GM18526 (cell line): ENCODE results near the gene BAZ2A.

Experiments
- POLR2A ChIP-seq: IDR thresholded peaks from 3 replicates; pipeline ENCODE4 v1.6.1; 2011; ENCODE audit not compliant: insufficient read length; ENCODE audit errors: extremely low read depth

Gene BAZ2A

GRCh38 chr12:56616925-56617324 is 13.2 kb downstream of the BAZ2A start:
- TF ChIP-seq POLR2A = no peak

DNA sequence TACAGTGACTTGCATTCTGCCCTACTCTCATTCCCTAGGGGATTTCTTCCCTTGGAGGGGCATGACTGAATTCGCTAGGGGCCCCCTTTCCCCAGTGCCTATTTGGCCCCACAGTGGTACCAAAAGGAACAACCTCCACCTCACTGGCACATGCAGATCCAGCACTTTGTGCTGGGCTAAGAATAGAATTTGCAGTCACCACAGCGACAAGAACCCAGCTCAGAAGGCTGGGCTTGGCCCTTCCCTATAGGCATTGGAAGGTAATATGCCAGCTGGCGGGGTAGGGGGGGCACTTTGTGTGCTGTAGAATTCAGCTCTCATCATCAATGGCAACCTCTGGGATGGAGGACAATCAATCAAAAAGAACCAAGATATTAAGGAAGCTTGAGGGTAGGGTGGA is 13.9 kb downstream of the BAZ2A start:
- no peak for TF ChIP-seq POLR2A

DNA sequence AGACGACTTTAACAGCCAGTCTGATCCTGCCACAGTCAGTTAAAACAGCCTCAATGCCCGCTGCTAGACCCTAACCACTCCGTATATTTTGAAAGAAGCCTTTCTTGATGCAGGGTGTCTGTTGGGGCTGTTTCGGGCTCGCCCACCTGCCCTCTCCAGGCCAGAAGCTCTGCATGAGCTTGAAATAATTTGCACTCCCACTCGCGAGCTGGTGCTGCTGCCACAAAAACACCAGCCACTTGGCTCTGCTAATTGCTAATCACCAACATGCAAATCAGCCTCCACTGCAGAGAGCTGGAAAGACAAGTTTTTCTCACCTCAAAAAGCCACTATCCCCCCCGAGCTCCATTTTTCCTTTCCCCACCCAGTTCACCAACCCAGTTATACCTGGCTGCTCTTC is 15.5 kb downstream of the BAZ2A start:
- TF ChIP-seq POLR2A = no peak

DNA sequence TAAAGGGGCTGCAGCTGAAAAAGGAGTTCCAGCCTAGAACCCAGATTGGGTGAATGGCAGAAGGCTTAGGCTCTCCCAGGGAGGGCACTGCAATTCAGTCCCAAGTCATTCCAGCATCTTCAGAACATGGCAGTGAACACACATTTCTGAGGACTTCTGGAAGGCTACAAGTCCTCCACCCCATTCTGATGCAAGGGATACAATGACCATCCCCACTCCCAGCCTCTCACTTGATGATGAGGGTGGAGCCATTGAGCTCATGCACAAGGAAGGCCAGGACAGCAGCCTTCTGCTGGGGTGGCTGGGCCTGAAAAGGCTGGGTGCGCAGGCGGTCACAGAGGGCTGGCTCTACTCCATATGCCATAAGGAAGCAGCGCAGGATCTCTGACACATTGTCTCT is 25.8 kb downstream of the BAZ2A start:
- no peak for TF ChIP-seq POLR2A

DNA sequence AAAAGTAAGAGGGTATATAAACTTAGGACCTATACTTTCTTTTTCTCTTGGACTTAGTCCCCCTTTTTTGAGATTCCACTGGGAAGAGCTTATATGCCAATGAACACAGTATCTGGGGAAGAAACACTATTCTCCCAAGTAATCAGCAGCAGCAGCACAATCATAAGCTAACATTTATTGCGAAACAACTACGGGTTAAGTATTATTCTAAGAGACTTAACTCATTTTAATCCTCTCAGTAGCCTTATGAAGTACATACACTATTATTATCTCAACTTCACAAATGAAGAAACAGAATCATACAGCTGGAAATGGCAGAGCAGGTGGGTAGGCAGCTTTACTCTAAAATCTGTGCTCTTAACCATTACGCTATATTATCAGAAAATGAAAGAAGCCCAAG is 27.9 kb downstream of the BAZ2A start:
- TF ChIP-seq POLR2A = no peak

DNA sequence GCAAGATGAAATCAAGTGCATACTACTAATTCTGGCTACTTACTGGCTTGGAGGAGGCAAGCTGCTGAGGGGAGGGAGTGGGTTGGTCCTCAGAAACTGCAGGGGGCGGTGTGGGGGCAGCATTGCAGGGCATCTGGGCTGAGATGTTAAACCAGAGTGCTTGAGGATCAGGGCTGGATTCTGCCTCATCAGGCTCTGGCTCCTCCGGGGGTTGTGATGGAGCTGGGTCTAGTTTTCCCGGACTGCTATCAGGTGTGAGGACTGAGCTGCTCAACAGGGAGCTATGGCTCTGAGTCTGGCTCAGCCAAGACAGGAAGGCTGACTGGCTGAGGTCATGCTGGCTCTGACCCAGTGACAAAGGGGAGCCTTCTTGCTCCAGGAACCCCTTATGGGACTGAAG is 28.6 kb downstream of the BAZ2A start:
- no peak for TF ChIP-seq POLR2A

DNA sequence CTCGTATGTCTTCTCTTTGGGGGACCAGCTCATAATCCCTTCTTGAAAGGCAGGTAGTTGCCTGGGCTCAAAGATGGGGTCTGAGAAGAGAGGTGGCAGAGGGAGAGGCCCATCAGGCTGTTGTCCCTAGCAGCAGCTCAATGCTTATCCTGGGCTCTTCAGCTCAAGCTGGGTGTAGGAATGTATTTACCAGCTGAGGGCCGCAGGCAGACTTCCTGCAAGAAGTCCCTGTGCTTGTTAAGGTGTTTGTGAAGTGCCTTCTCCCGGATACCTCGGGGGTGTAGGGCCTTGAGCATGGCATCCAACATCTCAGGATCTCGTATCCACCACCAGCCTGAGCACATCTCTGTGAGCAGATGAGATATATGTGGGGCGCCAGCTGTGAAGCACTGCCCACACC is 29.4 kb downstream of the BAZ2A start:
- no peak for TF ChIP-seq POLR2A

DNA sequence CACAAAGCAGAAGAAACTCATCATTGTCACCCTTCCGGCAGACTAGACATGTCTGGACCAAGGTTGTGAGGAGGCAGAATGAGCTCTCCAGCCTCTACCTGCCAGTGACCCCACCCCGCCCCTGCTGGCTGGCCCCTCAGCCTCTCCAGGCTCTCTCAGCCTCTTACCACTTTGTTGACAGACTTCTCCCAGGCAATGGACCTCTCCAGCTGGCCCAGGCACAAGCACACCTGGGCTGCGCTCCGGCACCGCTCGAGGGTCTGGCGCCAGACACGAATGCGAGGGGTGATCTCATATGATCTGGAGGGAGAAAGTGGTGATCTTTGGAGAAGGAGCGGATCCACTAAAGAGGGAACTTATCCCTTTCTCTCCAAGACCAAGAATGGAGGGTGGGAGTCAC is 30.3 kb downstream of the BAZ2A start:
- no peak for TF ChIP-seq POLR2A

DNA sequence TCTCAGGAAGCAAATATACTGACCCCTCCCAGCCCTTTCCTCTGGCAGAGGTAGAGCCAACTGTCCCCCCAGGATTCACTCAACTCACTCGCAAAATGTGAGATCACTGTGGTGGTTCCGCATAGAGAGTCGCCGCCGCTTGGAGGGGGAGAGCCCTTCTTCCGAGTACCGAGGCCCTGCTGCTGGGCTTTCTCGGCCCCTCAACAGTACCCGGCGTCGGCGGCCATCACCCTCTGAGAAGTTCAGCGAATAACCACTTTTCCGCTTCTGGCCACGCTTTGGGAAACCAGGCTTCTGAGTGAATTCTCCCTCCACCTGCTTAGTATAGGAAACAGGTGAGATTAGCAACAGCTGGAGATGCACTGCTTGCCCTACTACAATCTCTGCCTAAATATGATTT is 31.1 kb downstream of the BAZ2A start:
- TF ChIP-seq POLR2A = no peak

DNA sequence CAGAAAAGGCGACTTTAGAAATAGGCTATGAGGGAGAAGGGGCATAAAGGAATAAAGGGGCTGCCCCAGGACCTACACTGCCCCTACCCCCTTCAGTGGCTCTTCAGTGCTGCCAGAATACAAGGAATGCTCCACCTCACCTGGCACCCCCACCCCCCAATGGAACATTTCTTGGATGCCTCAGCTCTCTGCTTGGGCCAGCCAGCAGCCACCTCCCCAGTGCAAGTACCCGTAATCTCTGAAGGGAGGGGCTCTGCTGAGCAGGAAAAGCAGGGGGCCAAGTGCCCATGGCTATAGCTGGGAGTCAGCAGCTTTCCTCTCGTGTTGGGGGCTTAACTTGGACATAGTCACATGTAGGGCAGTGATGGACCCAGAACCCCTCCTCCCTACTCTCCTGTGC is 33.3 kb downstream of the BAZ2A start:
- no peak for TF ChIP-seq POLR2A

- no peak for TF ChIP-seq POLR2A
Measured at GRCh38 chr12:56593909-56594621, 36.1 kb downstream of the BAZ2A start.

DNA sequence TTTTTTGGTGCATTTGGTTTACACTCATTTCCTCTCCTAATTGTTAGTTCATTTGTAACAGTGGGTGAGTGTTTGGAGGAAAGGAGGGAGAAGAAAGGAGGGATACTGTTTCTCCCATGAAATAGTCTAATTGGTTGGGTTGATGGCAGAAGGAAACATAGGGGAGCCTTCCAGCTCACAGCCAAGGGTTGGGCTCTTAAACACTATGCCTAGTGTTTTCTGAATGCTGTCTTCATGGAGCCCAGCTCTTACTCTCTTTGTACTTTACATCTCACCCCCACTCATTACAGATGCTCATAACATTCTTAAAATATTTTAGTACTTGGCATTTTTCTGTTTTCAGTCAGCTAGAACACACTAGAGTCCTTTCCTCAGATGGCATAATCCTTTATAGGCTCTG is 38.2 kb downstream of the BAZ2A start:
- TF ChIP-seq POLR2A = no peak

DNA sequence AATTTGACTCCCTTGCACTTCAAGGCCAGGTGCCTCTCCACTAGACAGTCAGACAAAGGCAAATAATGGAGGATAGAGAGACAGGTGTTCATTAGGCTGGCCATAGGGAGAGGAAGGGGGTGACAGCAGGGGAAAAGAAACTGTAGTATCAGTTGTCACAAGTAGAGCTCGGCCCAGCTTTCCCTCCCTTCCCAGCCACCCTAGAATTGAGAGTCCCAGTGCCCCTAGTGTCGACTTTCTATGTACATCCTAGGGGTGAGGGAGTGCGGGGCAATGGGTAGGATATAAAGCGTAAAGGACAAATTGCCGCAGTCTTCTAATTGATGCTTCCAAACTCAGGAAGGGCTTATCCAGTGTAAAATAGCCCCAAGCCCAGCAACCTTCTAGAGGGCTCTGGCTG is 39.0 kb downstream of the BAZ2A start:
- no peak for TF ChIP-seq POLR2A

GRCh38 chr12:56590237-56590830 is 39.8 kb downstream of the BAZ2A start:
- no peak for TF ChIP-seq POLR2A

- TF ChIP-seq POLR2A = no peak
Measured at GRCh38 chr12:56589783-56590182, 40.3 kb downstream of the BAZ2A start.

GRCh38 chr12:56585098-56585497 is 45.0 kb downstream of the BAZ2A start:
- no peak for TF ChIP-seq POLR2A
